Neural cell (in vitro differentiated cells): ENCODE results near the gene IPO4.

Experiments used
- CTCF ChIP-seq: fragments of 450-650 bp; IDR thresholded peaks from 2 replicates; pipeline ENCODE4 v1.5.1; 2014; ENCODE audit warnings: antibody characterized with exemption, mild to moderate bottlenecking, moderate library complexity; ENCODE audit not compliant: poor library complexity, severe bottlenecking
- EP300 ChIP-seq: fragments of 450-650 bp; conservative IDR thresholded peaks from 2 replicates; pipeline ENCODE4 v1.6.1; 2014; ENCODE audit warnings: antibody characterized with exemption, mild to moderate bottlenecking, moderate library complexity; ENCODE audit not compliant: poor library complexity, severe bottlenecking
- EZH2 ChIP-seq: fragments of 200-600, 300-800 bp; shearing (Covaris generic), sonication (generic); IDR thresholded peaks from 2 replicates; pipeline ENCODE4 v1.6.1; 2014; ENCODE audit warnings: antibody characterized with exemption, low read length, borderline replicate concordance, mild to moderate bottlenecking; ENCODE audit not compliant: insufficient read depth, poor library complexity, severe bottlenecking
- MXI1 ChIP-seq: fragments of 450-650 bp; conservative IDR thresholded peaks from 2 replicates; pipeline ENCODE4 v1.6.1; 2014; ENCODE audit warnings: antibody characterized with exemption, mild to moderate bottlenecking; ENCODE audit not compliant: poor library complexity, severe bottlenecking
- POLR2AphosphoS5 ChIP-seq: IDR thresholded peaks from 2 replicates; pipeline ENCODE4 v1.6.1; 2012
- RAD21 ChIP-seq: fragments of 450-650 bp; conservative IDR thresholded peaks from 2 replicates; pipeline ENCODE4 v1.6.1; 2014; ENCODE audit warnings: antibody characterized with exemption, mild to moderate bottlenecking, moderate library complexity
- REST ChIP-seq: IDR thresholded peaks from 2 replicates; pipeline ENCODE4 v1.6.1; 2012; ENCODE audit warnings: borderline replicate concordance
- SMC3 ChIP-seq: fragments of 450-650 bp; conservative IDR thresholded peaks from 2 replicates; pipeline ENCODE4 v1.6.1; 2014; ENCODE audit warnings: antibody characterized with exemption, mild to moderate bottlenecking, moderate library complexity; ENCODE audit not compliant: poor library complexity
- TAF1 ChIP-seq: IDR thresholded peaks from 2 replicates; pipeline ENCODE4 v1.6.1; 2012; ENCODE audit warnings: low read depth

DNA sequence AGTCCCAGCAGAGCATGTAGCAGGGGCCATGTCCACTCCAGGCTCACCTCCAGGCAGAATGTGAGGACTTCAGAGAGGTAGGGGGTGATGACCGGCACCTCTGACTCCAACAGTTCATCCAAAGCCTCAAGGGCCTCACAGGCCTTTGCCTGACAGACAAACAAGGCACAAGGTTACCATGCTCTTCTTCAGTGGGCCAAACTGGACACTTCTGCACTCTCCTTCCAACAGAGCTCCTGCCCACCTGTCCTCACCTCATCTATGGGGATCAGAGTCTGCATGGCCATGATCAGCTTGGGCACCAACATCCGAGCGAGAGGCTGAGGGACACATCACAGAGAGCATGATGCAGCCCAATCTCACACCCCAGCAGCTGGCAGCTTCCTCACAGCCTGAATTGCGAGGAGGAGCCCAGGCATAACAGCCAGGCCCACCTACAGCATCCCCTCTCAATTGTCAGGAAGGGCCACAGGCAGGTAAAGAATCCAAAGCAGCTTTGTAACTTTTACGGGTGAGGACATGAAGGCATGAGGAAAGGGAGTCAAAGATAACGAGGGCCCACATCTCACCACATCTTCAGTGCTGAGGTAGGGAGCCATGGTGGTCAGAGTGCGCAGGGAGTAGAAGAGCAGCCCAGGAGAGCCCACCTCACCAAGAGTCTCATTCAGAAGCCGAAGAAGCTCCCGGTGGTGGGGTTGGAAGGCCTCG lies 1.6 kb downstream of the IPO4 start:
- no peak for TF ChIP-seq SMC3
- TF ChIP-seq RAD21 = no peak
- no peak for TF ChIP-seq CTCF
- TF ChIP-seq POLR2AphosphoS5 = no peak
- TF ChIP-seq MXI1 = no peak
- no peak for TF ChIP-seq EZH2
- TF ChIP-seq EP300 = no peak
- TF ChIP-seq REST = no peak
- no peak for TF ChIP-seq TAF1
